ENCODE results near the gene ACY1. TPM values are rescaled to one million over a fixed set of nuclear protein-coding genes. Genes with fewer than 3 reads are reported as not detected.

Gene ACY1
- total RNA-seq (2021), result 62.6 and 63.6 TPM in 2 replicates
- long read RNA-seq, transcript ACY1-217 (14 exons, 1,457 nt), result minor isoform, 6 of 349 reads
- long read RNA-seq, transcript ACY1-201 (15 exons, 1,473 nt), result minor isoform, 7 of 349 reads
- long read RNA-seq, transcript ACY1-215 (15 exons, 1,684 nt), result major isoform, 299 of 349 reads
- long read RNA-seq, partial matches to known transcripts, result 1 of 349 reads
- long read RNA-seq, other reads (novel, unspliced or antisense), result 30 of 349 reads

GRCh38 chr3:51982838-51983577 is at the start of gene ACY1:
ACY1 (plus strand) TSS chr3:51983535; CDS start chr3:51984065, 530 bp downstream.
- H4K91ac ChIP-seq (ENCODE audit: insufficient read length, low read depth, low read length), result peak within 1 kb of the TSS; percentile 47
- H3K27ac Mint-ChIP-seq, result peak within 1 kb of the TSS; percentile 70 to 99 (median 95); a peak in 6 of 7 replicates
- H3K9ac ChIP-seq (ENCODE audit: extremely low read depth, insufficient read length, low read length), result peak within 1 kb of the TSS; percentile 31
- H3K79me1 ChIP-seq (ENCODE audit: insufficient read depth, low read depth, low read length, poor library complexity, severe bottlenecking), result no peaks in the 10 kb centered on the region
- no peak within 1 kb of the TSS for H2AK5ac ChIP-seq (ENCODE audit: insufficient read length, low read length)
- no peak within 1 kb of the TSS for H3K23ac ChIP-seq (ENCODE audit: insufficient read length, low read depth, low read length)
- peaks cover 6% of the 10 kb centered on the region for H3K23me2 ChIP-seq (ENCODE audit: insufficient read length, low read depth, low read length, poor library complexity, severe bottlenecking)
- WGBS (ENCODE audit: extremely low coverage, insufficient read length, low lambda C conversion rate), result no CpG with 5 or more reads among the region's 68 CpGs
- no peaks in the 10 kb centered on the region for H3K79me2 ChIP-seq (ENCODE audit: insufficient read depth, low read length)
- H3K27me3 ChIP-seq (ENCODE audit: insufficient read depth, low read length), result no peaks in the 10 kb centered on the region
- H2BK20ac ChIP-seq (ENCODE audit: low read depth, low read length, poor library complexity, severe bottlenecking), result no peak within 1 kb of the TSS
- no peak within 1 kb of the TSS for H3K56ac ChIP-seq (ENCODE audit: insufficient read length, low read depth, low read length)
- peaks cover 0 to 2% of the 10 kb centered on the region in 2 experiments; a peak in 2 of 5 replicates for H3K9me3 Mint-ChIP-seq
- H3K4me2 ChIP-seq (ENCODE audit: insufficient read depth, insufficient read length, low read length), result peak within 1 kb of the TSS; percentile 86
- H2AFZ ChIP-seq (ENCODE audit: low read length), result no peak within 1 kb of the TSS
- peaks cover 3% of the 10 kb centered on the region for H4K20me1 ChIP-seq (ENCODE audit: control insufficient read depth, insufficient read depth, insufficient read length)
- DNase-seq, result peak; percentile 91
- H3K4me1 ChIP-seq (ENCODE audit: insufficient read depth, low read length), result peaks cover 3% of the 10 kb centered on the region; the same call in 1 of the 2 replicates
- no peak within 1 kb of the TSS for H4K8ac ChIP-seq (replicated peaks; ENCODE audit: insufficient read length, low read depth, low read length)
- H3K18ac ChIP-seq (ENCODE audit: insufficient read length, low read depth, low read length), result peak within 1 kb of the TSS; percentile 44
- no peak within 1 kb of the TSS for H2BK12ac ChIP-seq (ENCODE audit: insufficient read length, low read depth, low read length)
- H2BK120ac ChIP-seq (ENCODE audit: low read depth, low read length, poor library complexity, severe bottlenecking), result no peak within 1 kb of the TSS
- peak within 1 kb of the TSS; percentile 68 to 88 for H3K4me3 Mint-ChIP-seq
- no peak within 1 kb of the TSS for H2BK5ac ChIP-seq (ENCODE audit: insufficient read length, low read length)
- peaks cover 11 to 22% of the 10 kb centered on the region in 2 experiments for H3K4me1 Mint-ChIP-seq
- H3K27me3 Mint-ChIP-seq (ENCODE audit: low read depth), result peaks cover 1% of the 10 kb centered on the region; the same call in 1 of the 2 replicates
- H3K4ac ChIP-seq (ENCODE audit: low read depth, low read length), result no peak within 1 kb of the TSS
- H4K5ac ChIP-seq (ENCODE audit: insufficient read length, low read depth, low read length), result peak within 1 kb of the TSS; percentile 36
- peaks cover 0 to 3% (median 2%) of the 10 kb centered on the region in 3 experiments; a peak in 4 of 7 replicates for H3K36me3 Mint-ChIP-seq (ENCODE audit: insufficient read depth in 1 of 3, low read depth in 3 of 3)
- H2BK15ac ChIP-seq (ENCODE audit: low read depth, low read length), result no peak within 1 kb of the TSS
- no peaks in the 10 kb centered on the region for H3K9me3 ChIP-seq (ENCODE audit: control insufficient read depth, low read depth, low read length)
- H3T11ph ChIP-seq (ENCODE audit: low read length), result no peak within 1 kb of the TSS
- TF ChIP-seq CTCF (conservative IDR thresholded peaks at IDR 0.05), result no peak; the same call in 2 of the 3 replicates
- H3K14ac ChIP-seq (ENCODE audit: insufficient read depth, low read length), result peak within 1 kb of the TSS; percentile 77
- H3K27ac ChIP-seq (ENCODE audit: insufficient read length, low read depth, low read length), result no peak within 1 kb of the TSS

Data from H9 (cell line).